Measurements from ENCODE around the gene AMFR. TPM values are rescaled to one million over a fixed set of nuclear protein-coding genes. Genes with fewer than 3 reads are reported as not detected.

The AMFR gene
- total and polyA plus RNA-seq, 3 donors from 2014 or later = 258 to 337 (median 287) TPM

GRCh38 chr16:56405977-56406672, 19.2 kb downstream of the AMFR start:
- Histone ChIP-seq H3K4me1 (no peaks in the 10 kb centered on the region), H3K36me3 (ENCODE audit: low read depth, missing control alignments) (no peaks in the 10 kb centered on the region), H3K4me3 (no peak overlapping the region), H3K27me3 (no peaks in the 10 kb centered on the region), H3K9me3 (no peaks in the 10 kb centered on the region), H3K27ac (no peak overlapping the region)
- no peak for DNase-seq
- WGBS, 2 donors = 67 to 76% methylated on average over 4 of the region's 4 CpGs
- TF ChIP-seq CTCF (IDR thresholded peaks at IDR 0.05) = no peak
- TF ChIP-seq POLR2A (IDR thresholded peaks at IDR 0.05) = no peak
- intact Hi-C loops (cut with DNase I; ENCODE audit: low total_unique reads) = no loop called here

- TF ChIP-seq POLR2A (IDR thresholded peaks at IDR 0.05) (no peak), CTCF (IDR thresholded peaks at IDR 0.05) (peak in 1 of 3 experiments; percentile 29)
- H3K9me3 ChIP-seq = no peaks in the 10 kb centered on the region
- H3K27me3 ChIP-seq = no peaks in the 10 kb centered on the region
- no peaks in the 10 kb centered on the region for H3K36me3 ChIP-seq (ENCODE audit: low read depth, missing control alignments)
- intact Hi-C loops (cut with DNase I; ENCODE audit: low total_unique reads) = no loop called here
- peak; percentile 26 for DNase-seq
- no peak overlapping the region for H3K4me3 ChIP-seq
- H3K27ac ChIP-seq = no peak overlapping the region
- 79 to 84% methylated on average over 5 of the region's 5 CpGs for WGBS, 2 donors
- H3K4me1 ChIP-seq = no peaks in the 10 kb centered on the region
Observed at GRCh38 chr16:56401482-56401881, 23.9 kb downstream of the AMFR start.

- Histone ChIP-seq H3K4me1 (no peaks in the 10 kb centered on the region), H3K4me3 (no peak overlapping the region), H3K27me3 (no peaks in the 10 kb centered on the region), H3K9me3 (no peaks in the 10 kb centered on the region), H3K27ac (no peak overlapping the region), H3K36me3 (ENCODE audit: low read depth, missing control alignments) (no peaks in the 10 kb centered on the region)
- TF ChIP-seq POLR2A (IDR thresholded peaks at IDR 0.05) = no peak
- no peak for TF ChIP-seq CTCF (IDR thresholded peaks at IDR 0.05)
- no peak for DNase-seq
- WGBS, 2 donors = 72 to 79% methylated on average over 5 of the region's 5 CpGs
- intact Hi-C loops (cut with DNase I; ENCODE audit: low total_unique reads) = no loop called here
Observed at GRCh38 chr16:56400458-56400857, 24.9 kb downstream of the AMFR start.

- intact Hi-C loops (cut with DNase I; ENCODE audit: low total_unique reads) = no loop called here
- WGBS, 2 donors = 89 to 90% methylated on average over 2 of the region's 2 CpGs
- H3K36me3 ChIP-seq (ENCODE audit: low read depth, missing control alignments) = no peaks in the 10 kb centered on the region
Observed at GRCh38 chr16:56399486-56399885, 25.9 kb downstream of the AMFR start.

More at GRCh38 chr16:56399486-56399885, 25.9 kb downstream of the AMFR start:
- no peak for DNase-seq
- TF ChIP-seq POLR2A (IDR thresholded peaks at IDR 0.05) (no peak), CTCF (IDR thresholded peaks at IDR 0.05) (no peak)
- H3K9me3 ChIP-seq = no peaks in the 10 kb centered on the region
- no peaks in the 10 kb centered on the region for H3K27me3 ChIP-seq
- no peaks in the 10 kb centered on the region for H3K4me1 ChIP-seq
- no peak overlapping the region for H3K27ac ChIP-seq
- H3K4me3 ChIP-seq = no peak overlapping the region

All from testis (tissue), 3 donors.